IPS-11a (cell line): ENCODE results near the gene FAM53C.
"Not testable (repeated sequence)": the region's sequence is repeated elsewhere in the genome, so short reads cannot be mapped to it uniquely, and the experiment has no call there.

Experiments
- H3K4me3 ChIP-seq: one replicate; pipeline ENCODE4 v1.5.1; 2013; ENCODE audit warnings: low read depth, low read length, control low read depth

The FAM53C gene

DNA sequence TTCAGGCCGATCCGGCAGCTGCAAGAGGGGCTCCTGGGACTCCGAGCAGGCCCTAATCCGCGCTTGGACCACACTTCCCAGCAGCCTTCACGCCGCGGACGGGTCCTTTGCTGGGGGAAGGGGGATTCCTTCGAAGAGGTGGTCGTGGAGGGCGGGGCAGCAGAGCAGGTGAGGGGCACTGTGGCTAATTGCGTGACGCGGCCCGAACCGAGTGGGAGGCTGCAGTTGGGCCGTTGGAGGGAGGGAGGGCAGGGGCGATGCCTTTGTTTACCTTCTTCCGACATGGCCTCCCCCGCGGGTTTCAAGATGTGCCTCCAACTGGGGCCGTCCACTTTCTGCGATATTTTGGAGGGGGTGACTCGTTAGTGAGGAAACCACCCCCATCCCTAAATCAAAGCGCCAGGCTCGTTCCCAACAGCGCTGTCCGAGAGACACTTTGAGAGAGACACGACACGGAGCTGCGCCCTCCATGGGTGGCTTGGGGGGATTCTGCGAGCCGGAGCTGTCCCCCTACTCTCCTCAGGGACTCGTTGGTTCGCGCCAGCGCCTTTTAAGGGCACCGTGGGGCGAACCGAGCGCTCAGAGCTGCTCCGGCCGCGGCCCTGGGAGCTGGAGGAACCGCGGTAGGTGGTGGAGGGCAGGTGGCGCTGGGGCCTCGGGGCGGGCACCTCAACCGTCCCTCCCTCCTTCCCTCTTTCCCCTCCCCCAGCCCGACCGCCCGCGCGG is at the start of gene FAM53C:
Gene FAM53C, plus strand, starts transcription at position 582 of the 726 bp plus-strand sequence. CDS start 3,070 bp downstream, outside the sequence.
- H3K4me3 ChIP-seq = peak within 1 kb of the TSS; percentile 82

- H3K4me3 ChIP-seq = no peak overlapping the region
These were observed 48.8 kb upstream of the FAM53C start for GRCh38 chr5:138289296-138289695.

DNA sequence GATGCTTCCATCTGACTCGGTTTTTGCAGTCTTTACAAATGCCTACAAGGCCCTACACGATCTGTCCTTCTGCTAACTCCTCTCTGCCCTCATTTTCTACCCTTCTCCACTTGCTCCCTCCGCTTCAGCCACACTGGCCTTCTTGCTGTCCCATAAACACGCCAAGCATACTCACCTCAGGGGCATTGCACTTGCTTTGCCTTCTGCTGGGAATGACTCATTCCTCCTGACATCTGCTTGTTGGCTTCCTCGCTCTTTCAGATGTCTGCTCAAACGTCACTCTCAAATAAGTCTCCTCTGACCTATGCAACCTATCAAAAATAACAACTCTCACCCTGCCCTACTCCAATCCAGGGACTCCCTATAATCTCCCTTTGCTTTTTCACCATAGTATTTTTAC is 34.7 kb upstream of the FAM53C start:
- no peak overlapping the region for H3K4me3 ChIP-seq

- no peak overlapping the region for H3K4me3 ChIP-seq
These were observed 32.3 kb upstream of the FAM53C start for GRCh38 chr5:138305797-138306196.

- H3K4me3 ChIP-seq = no peak overlapping the region
These were observed 22.3 kb upstream of the FAM53C start for GRCh38 chr5:138315751-138316278.

DNA sequence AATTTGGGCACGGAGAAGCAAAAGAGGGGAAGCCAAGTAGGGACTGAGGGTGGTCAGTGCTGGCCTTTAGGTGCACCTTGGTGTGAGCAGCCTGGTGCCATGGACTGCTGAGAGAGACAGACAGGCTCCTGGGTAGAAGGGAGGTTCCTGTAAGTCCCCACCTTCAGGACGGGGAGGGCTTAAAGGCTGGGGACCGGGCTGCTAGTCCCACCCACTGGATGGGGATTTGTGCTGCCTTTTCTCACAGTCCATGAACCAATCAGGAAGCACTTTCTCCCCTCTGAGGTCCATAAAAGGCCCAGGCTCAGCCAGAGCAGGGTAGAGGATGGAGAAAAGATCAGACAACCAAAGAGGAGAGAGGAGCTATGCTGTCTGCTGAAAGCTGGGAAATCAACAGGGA is 21.7 kb upstream of the FAM53C start:
- no peak overlapping the region for H3K4me3 ChIP-seq

- H3K4me3 ChIP-seq = not testable (repeated sequence)
These were observed 19.9 kb upstream of the FAM53C start for GRCh38 chr5:138318211-138318610.

- H3K4me3 ChIP-seq = peak overlapping the region; percentile 88
These were observed 7.1 kb upstream of the FAM53C start for GRCh38 chr5:138330813-138331448.

DNA sequence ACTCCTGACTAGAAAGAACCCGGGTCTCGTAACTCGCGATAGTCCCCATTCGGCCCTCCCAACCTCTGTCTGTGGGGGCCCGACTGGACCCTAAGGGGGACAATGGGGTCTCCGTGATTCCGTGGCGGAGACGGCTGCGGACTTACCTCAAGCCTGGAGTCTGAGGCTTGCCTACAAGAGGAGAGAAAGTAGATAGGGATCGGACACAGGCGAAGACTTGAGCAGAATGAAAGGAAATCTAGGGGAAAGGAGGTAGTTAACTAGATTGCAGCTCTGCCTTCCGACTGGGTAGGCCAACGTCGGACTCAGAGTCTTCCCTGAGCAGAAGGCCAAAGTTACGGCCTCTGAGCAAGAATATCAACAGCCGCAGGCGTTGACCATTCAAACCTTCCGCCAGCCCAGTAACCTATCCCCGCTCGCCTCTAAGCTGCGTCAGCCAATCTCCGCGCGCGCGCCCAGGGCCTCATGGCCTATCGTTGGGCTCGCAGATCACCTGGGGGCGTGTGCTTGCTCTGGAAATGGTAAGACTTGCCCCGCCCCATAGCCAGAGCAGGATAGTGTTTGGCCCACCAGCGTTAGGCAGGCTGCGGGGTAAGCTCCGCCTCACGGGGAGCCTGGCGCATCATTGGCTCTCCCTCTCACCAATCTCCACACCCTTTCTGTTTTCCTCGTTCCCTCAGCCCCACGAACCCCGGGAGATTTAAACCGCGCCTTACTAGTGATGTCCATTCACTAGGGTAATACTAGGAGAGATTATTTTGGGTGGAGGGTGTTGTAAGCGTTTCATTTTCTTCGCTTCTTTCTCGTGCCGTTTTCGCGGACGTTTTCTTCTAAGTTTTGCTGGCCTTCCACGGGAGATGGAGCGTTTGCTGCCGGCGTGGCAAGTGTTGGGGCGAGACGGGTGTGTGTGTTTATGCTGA is 6.4 kb upstream of the FAM53C start, which contains the start of gene CDC25C:
Gene CDC25C, minus strand, starts transcription at position 356 of the 920 bp plus-strand sequence. CDS start 624 bp downstream, outside the sequence.
- peak within 1 kb of the TSS; percentile 88 for H3K4me3 ChIP-seq

DNA sequence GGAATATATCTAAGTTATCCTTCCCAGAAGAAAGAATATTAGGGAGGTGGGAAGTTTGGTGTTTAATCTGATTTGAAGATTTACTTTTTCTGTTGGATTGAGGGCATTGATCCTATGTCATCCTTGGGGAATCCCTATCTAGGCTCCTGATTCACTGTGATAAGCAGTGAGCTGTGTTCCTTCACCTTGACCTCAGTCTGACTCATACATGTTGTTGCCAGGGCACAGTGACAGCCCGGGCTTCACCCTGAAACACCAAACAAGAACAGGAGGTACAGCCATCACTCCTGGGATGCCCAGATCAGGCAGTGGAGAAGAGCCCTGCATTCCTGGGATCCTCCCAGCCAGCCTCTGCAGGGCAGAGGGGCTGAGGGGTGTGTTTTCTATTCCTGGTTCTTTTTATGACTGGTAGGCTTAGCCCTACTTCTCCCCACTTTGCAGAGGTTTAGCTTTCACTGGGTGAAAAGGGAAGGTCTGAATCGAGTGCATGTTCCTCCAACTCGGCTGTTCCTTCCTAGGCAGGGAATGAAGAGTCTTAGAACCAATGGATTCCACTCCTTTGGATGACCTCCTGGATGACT is 3.1 kb upstream of the FAM53C start:
- no peak overlapping the region for H3K4me3 ChIP-seq

GRCh38 chr5:138336952-138337684 is 948 bp upstream of the FAM53C start:
- peak overlapping the region; percentile 82 for H3K4me3 ChIP-seq

DNA sequence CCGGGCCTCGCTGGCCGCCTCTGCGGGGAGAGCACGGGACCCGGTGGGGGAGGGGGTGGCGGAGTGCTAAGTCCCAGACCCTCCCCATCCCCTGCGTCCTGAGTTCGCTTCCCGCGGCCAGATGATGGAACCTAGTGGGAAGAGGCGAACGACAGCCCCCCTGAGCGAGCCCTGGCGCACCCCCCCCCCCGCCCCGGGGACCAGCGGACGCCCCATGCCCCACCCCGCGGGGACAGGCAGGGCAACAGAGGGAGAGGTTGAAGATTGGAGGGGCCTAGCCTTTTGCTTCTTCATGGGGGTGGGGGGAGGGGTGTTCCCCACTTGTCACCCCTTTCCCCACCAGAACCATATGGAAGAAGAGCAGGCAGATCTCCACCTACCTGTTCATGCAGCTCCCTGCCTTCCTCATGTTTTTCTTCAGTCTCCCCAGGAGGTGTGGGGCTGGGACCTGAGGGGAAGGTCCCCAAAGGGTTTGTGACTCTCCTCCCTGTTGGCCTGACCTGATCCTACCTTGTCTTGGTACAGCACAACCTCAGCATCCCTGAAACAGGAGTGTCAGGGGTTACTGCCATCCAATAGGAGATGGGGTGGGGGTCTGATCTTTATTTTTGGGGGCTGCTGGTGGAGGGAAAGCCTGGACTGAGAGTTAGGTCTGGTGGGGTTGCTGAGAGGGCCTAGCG is 485 bp downstream of the FAM53C start:
- H3K4me3 ChIP-seq = peak overlapping the region; percentile 82

- H3K4me3 ChIP-seq = peak overlapping the region; percentile 82
These were observed 1.0 kb downstream of the FAM53C start for GRCh38 chr5:138339091-138339456.

DNA sequence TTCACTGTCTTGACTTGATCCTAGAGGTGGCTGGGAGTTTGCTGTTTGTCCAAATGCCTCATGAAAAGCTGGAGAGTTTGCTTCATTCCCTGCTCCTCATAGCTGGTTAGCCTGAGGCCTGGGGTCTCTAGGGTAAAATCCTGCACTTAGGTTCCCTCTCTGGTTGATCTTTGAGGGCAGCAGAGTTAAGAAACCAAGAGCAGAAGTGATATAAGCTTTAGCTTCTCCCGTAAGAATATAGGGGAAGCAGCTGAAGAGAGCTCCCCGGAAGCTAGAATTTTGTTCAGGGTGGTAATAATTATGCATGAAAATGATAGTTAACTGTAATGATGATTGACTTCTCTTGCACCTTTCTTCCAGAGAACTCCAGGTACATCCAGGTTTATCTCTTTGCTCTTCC is 1.4 kb downstream of the FAM53C start:
- H3K4me3 ChIP-seq = peak overlapping the region; percentile 82

DNA sequence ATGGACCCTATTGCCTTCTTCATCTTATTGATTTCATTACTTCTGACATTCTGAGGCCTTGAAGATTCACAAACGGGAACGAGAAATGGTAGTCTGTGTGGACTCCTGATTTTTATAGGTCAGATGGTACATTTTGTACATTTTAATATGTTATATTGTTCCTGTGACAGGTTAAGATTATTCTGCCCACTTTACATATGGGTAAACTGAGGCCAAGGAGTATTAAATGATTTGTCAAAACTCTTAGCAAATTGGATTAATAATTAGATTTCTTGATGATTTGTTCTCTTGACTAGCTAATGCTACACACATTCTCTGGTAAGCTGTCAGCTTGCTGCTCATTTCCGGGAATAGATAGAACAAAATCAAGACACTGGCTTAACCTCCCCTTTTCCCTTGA is 1.9 kb downstream of the FAM53C start:
- H3K4me3 ChIP-seq = no peak overlapping the region

DNA sequence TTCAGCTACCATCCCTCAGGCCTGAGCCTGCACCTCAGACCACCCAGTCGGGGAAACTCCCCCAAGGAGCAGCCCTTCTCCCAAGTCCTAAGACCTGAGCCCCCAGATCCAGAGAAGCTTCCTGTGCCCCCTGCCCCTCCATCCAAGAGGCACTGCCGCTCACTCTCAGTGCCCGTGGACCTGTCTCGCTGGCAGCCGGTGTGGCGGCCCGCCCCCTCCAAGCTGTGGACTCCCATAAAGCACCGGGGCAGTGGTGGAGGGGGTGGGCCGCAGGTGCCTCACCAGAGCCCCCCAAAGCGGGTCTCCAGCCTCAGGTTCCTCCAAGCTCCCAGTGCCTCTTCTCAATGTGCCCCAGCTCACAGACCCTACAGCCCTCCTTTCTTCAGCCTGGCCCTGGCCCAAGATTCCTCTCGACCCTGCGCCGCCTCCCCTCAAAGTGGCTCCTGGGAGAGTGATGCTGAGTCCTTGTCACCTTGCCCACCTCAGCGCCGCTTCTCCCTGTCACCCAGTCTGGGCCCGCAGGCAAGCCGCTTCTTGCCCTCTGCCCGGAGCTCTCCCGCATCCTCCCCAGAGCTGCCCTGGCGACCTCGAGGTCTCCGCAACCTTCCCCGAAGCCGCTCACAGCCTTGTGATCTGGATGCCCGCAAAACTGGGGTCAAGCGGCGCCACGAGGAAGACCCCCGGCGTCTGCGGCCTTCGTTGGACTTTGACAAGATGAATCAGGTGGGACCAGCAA is 7.0 kb downstream of the FAM53C start:
- H3K4me3 ChIP-seq = no peak overlapping the region

- H3K4me3 ChIP-seq = no peak overlapping the region
These were observed 8.8 kb downstream of the FAM53C start for GRCh38 chr5:138346889-138347288.

DNA sequence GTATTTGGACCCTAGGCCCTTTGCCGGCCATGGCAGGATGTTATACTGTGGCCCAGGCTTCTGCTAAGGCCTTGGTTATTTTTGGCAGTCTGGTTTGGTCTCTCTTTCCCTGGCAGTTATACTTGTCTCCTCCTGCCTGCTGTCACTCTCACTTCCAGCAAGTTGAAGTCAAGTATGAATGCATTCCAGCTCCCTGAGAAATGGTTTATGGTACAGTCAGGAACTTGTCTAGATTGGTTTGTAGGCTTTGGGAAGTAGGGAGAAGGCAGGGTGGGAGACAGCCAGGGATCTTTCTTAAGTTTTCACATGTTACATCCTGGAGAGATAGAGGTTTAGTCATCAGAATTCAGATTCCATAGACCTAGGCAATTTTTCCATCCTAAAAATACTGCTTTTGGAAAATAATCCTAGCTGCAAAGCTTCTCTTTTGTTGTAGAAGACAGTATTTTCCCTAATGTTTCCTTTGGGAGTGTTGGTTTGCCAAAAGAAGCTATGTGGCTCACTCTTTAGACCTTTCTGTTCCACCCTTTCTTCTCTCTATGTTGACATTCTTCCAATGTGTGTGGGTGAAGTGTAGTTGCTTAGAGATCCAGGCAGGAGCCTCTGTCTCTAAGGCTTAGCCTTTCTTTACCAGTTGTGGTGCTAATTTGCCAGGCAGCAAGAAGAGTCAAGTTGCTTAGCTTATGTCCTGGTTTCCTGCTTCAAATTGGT is 11.9 kb downstream of the FAM53C start:
- no peak overlapping the region for H3K4me3 ChIP-seq
